ENCODE measurements around the gene LEO1.

The LEO1 gene

DNA sequence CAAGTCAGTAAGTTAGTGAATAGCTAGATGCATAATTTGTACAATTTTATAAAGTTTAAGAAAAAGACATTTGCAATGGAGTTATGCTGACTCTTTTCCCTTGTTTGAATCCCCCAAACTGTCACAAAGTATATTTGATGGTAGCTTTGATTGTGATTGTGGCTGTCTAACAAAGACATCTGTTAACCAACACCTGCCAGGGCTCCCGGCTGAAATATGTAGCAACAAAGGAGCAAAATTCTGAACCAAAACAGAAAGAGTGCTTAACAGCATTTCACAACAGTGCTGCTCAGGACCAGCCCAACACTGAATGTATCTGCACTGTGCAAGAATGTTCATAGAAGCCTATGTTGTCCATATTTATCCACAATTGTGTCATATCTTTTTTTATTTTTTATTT is 39.4 kb downstream of the LEO1 start:
- intact Hi-C loops (cut with micrococcal nuclease): no loop called here
- Mint-ChIP-seq H3K27ac (no peak overlapping the region), H3K9me3 (no peaks in the 10 kb centered on the region), H3K4me3 (no peak overlapping the region), H3K4me1 (ENCODE audit: low read depth) (no peaks in the 10 kb centered on the region), H3K36me3 (ENCODE audit: low read depth) (peaks cover 71% of the 10 kb centered on the region), H3K27me3 (no peaks in the 10 kb centered on the region)

DNA sequence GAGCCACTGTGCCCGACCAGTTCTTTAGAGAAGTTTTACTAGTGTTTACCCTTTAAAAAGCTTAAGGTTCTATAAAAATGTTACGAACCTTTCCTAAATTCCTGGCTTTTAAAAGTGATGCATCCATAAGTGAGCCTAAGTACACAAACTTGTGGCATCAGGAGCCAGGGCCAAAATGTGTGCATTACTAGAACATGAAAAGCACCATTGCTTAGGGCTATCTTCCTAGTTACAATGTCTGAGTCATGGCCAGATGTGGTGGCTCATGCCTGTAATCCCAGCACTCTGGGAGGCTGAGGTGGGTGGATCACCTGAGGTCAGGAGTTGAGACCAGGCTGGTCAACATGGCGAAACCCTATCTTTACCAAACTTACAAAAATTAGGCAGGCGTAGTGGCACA is 39.9 kb downstream of the LEO1 start:
- Mint-ChIP-seq H3K9me3 (no peaks in the 10 kb centered on the region), H3K4me1 (ENCODE audit: low read depth) (no peaks in the 10 kb centered on the region), H3K27ac (no peak overlapping the region), H3K27me3 (no peaks in the 10 kb centered on the region), H3K4me3 (no peak overlapping the region), H3K36me3 (ENCODE audit: low read depth) (peaks cover 71% of the 10 kb centered on the region)
- intact Hi-C loops (cut with micrococcal nuclease): no loop called here

DNA sequence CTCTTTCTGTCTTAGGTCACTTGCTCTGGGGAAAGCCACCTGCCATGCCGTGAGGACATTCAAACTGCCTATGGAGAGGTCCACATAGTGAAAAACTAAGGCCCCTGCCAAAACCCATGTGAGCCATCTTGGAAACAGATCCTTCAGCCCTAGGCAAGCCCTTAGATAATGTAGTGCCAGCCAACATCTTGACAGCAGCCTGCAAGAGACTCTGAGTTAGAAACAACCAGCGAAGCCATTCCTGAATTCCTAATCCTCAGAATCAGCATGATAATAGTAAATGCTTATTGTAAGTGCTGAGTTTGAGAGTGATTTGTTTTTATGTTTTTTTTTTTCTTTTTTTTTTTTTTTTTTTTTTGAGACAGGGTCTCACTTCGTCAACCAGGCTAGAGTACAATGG is 40.6 kb downstream of the LEO1 start:
- no peaks in the 10 kb centered on the region for H3K27me3 Mint-ChIP-seq
- H3K4me1 Mint-ChIP-seq (ENCODE audit: low read depth): no peaks in the 10 kb centered on the region
- no peak overlapping the region for H3K4me3 Mint-ChIP-seq
- H3K9me3 Mint-ChIP-seq: no peaks in the 10 kb centered on the region
- peaks cover 71% of the 10 kb centered on the region for H3K36me3 Mint-ChIP-seq (ENCODE audit: low read depth)
- intact Hi-C loops (cut with micrococcal nuclease): no loop called here
- no peak overlapping the region for H3K27ac Mint-ChIP-seq

DNA sequence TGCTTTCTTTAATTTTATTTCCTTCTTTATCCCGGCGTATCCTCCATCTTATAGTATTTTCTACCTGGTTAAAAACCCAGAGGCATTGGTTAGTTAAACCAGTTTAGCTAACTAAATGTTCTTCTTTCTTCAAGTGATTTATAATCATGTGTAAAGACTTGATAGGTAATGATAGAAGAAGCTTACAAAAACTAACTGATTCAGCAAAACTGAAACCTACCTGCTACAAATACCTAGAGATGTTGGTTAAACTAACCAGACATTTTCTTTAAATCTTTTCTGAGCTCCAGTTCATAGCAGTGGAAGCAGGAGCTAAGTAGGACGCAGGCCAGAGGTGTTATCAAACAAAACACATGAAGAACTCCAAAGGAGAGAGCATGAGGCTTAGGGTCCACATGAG is 44.8 kb downstream of the LEO1 start:
- no peaks in the 10 kb centered on the region for H3K9me3 Mint-ChIP-seq
- intact Hi-C loops (cut with micrococcal nuclease): no loop called here
- H3K27me3 Mint-ChIP-seq: no peaks in the 10 kb centered on the region
- no peak overlapping the region for H3K4me3 Mint-ChIP-seq
- H3K27ac Mint-ChIP-seq: no peak overlapping the region
- peaks cover 85% of the 10 kb centered on the region for H3K36me3 Mint-ChIP-seq (ENCODE audit: low read depth)
- no peaks in the 10 kb centered on the region for H3K4me1 Mint-ChIP-seq (ENCODE audit: low read depth)

DNA sequence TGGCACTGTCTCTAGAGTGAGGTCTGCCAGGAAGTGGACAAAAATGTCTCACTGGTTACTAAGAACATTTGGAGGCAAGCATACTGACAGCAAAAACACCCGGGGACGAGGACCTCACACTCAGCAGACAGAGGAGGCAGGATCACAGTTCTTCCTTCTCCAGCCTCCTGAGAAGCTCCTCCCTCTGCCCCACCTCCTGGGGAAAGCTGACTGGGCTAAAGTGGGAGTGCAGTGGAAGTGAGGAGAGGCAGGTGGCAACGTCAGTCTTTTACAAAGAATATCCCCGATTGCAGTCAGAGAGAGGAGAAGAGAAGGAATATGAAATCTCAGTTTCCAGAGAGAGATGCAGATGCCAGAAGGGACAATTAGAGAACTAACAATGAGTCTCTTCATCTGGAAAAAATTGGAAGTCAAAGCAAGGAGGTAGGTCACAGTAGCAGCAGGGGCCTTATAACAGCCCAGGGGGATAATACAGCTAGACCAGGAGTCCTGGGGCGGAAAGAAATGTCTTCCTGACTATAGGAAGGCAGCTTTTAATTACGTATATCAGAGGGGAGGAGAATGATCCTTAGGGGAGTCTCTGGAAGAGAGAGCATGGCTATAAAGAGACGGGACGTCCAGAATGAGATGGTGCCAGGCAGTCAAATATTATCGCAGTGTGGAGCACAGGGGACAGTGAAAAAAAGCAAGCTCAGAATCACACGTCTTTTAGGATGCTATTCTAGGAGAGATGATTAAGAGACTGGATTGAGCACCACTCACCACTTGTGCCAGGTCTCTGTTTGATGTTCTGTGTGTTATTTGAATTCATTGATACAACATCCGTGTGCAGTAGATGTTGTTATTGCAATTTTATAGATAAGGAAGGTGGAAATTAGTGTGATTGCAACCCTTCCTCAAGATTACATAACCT is 47.2 kb downstream of the LEO1 start:
- Mint-ChIP-seq H3K4me3 (no peak overlapping the region), H3K36me3 (ENCODE audit: low read depth) (peaks cover 82% of the 10 kb centered on the region), H3K27ac (no peak overlapping the region), H3K27me3 (no peaks in the 10 kb centered on the region), H3K4me1 (ENCODE audit: low read depth) (no peaks in the 10 kb centered on the region), H3K9me3 (no peaks in the 10 kb centered on the region)
- intact Hi-C loops (cut with micrococcal nuclease): no loop called here

DNA sequence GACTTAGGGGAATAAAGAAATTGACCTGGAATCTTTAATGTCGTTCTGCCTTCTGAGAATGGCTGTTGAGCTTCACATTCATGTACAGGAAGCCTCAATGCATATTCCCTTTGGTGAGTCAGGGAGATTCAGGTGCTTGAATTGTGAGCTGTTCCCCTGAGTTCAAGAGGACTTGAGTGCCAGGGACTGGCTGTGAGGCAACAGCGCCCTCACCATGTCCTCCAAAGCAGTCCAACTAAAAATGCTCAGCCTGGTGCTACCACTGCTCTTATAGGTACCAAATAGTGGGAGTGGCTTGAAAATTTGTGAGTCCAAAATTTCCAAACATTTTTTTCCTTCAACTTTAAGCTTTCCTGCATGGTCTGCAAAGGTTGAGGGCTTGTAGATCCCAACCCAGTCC is 54.1 kb downstream of the LEO1 start:
- H3K27ac Mint-ChIP-seq: peak overlapping the region; percentile 62
- no peaks in the 10 kb centered on the region for H3K9me3 Mint-ChIP-seq
- no peak overlapping the region for H3K4me3 Mint-ChIP-seq
- intact Hi-C loops (cut with micrococcal nuclease): loop anchor here (10.0 kb wide), 1 partner anchor 407 kb away; no protein-coding TSS in a partner anchor
- H3K36me3 Mint-ChIP-seq (ENCODE audit: low read depth): peaks cover 88% of the 10 kb centered on the region
- H3K4me1 Mint-ChIP-seq (ENCODE audit: low read depth): no peaks in the 10 kb centered on the region
- H3K27me3 Mint-ChIP-seq: no peaks in the 10 kb centered on the region

DNA sequence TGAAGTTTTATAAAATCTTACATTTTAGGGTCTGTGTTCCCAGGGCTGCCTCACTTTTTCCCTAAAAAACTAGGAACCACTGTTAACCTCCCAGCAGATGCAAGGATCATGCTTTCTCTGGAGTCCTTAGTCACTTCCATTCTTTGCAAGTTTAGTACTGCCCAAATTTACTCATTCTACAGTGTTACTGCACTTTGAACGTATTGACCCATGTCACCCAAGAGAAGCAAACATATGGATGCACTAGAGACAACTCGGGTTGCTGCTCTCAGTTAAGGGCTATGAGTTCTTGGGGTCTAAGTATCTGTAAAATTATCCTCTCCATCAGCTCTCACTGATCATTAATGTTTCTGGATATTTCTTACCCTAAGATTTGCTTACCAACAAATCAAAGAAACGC is 59.0 kb downstream of the LEO1 start:
- H3K36me3 Mint-ChIP-seq (ENCODE audit: low read depth): peaks cover 86% of the 10 kb centered on the region
- no peaks in the 10 kb centered on the region for H3K9me3 Mint-ChIP-seq
- H3K4me1 Mint-ChIP-seq (ENCODE audit: low read depth): no peaks in the 10 kb centered on the region
- intact Hi-C loops (cut with micrococcal nuclease): loop anchor here (10.0 kb wide), 1 partner anchor 412 kb away; no protein-coding TSS in a partner anchor
- H3K27ac Mint-ChIP-seq: no peak overlapping the region
- no peak overlapping the region for H3K4me3 Mint-ChIP-seq
- no peaks in the 10 kb centered on the region for H3K27me3 Mint-ChIP-seq

DNA sequence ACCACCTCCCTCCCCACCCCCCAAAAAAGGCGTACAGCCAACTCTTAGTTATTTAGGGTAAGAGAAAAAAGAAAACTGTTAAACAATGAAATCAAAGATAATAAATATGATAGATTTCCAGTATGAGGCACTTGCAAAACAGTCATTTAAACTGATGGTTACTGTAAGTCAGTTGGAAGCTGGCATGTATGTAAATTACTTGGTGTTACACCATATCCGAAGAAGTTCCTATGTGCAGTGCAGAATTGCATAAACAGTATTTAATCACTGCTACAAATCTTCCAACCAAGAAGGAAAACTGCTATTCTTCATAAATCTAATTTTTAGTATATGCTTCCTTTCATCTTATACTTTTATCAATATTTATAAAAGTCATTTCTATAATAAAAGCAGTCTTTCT is 62.0 kb downstream of the LEO1 start:
- no peaks in the 10 kb centered on the region for H3K9me3 Mint-ChIP-seq
- intact Hi-C loops (cut with micrococcal nuclease): no loop called here
- no peak overlapping the region for H3K27ac Mint-ChIP-seq
- no peaks in the 10 kb centered on the region for H3K27me3 Mint-ChIP-seq
- H3K4me1 Mint-ChIP-seq (ENCODE audit: low read depth): peaks cover 3% of the 10 kb centered on the region
- H3K4me3 Mint-ChIP-seq: no peak overlapping the region
- H3K36me3 Mint-ChIP-seq (ENCODE audit: low read depth): peaks cover 91% of the 10 kb centered on the region

DNA sequence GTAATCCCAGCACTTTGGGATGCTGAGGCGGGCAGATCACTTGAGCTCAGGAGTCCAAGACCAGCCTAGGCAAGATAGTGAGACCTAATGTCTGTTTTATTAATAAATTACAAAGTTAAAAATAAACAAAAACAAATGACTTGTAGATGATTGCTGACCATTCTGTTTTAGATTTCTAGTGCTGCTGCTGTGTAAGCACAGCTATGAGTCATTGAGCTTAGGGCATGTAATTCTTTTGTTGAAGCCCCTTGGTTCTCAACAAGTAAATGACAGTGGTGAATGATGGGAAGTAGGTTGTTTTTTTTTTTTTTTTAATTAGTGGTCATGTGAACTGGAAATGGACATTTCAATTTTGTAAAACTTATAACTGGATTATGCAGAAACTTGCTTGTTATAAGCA is 63.3 kb downstream of the LEO1 start:
- Mint-ChIP-seq H3K36me3 (ENCODE audit: low read depth) (peaks cover 91% of the 10 kb centered on the region), H3K4me3 (no peak overlapping the region), H3K9me3 (no peaks in the 10 kb centered on the region), H3K4me1 (ENCODE audit: low read depth) (peaks cover 6% of the 10 kb centered on the region), H3K27me3 (no peaks in the 10 kb centered on the region), H3K27ac (no peak overlapping the region)
- intact Hi-C loops (cut with micrococcal nuclease): no loop called here

DNA sequence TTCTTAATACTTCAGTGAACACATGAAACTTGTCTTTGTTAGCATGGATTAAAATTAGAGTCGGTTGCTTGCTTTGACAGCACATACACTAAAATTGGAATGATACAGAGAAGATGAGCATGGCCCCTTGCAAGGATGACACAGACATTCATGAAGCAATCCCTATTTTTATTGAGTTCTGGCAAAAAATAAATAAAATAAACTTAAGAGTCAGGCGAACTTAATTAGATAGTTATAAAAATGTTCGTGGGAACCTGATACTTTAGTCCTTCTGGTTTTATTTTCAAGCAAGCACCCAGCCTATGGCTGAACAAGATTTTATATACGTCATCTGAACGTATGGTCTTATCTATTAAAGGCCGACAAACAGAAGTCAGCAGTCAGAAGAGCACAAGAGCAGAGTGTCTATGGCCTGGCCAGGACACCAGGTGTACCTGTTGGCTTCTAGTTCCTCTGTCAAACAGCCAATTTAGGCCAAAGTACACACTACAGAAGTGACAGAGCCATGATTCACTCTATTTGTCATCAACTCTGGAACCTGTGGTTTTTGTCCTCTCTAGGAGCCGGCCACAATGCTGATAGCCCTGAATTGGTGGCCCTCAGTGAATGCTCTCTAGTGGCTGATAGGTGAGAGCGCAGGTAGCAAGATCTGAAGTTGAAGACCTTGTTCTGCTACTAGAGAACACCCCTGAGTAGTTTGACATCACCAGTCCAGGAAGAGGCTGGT is 64.3 kb downstream of the LEO1 start:
- intact Hi-C loops (cut with micrococcal nuclease): no loop called here
- Mint-ChIP-seq H3K36me3 (ENCODE audit: low read depth) (peaks cover 91% of the 10 kb centered on the region), H3K9me3 (no peaks in the 10 kb centered on the region), H3K27me3 (no peaks in the 10 kb centered on the region), H3K4me1 (ENCODE audit: low read depth) (peaks cover 6% of the 10 kb centered on the region), H3K27ac (no peak overlapping the region), H3K4me3 (no peak overlapping the region)

DNA sequence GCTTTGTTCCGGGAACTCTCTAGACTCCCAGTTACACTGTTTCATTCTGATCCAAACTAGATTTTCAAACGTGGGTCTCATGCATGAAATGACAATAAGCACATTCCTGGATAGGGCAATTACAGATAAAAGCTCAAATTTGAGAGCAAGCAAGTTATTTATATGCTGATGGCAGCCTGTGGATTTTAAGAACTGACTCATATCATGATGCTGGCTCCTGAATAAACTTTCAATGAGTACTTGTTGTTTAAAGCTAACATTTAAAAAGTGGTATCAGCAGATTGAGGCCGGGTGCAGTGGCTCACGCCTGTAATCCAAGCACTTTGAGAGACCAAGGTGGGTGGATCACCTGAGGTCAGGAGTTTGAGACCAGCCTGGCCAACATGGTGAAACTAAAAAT is 66.6 kb downstream of the LEO1 start:
- intact Hi-C loops (cut with micrococcal nuclease): no loop called here
- Mint-ChIP-seq H3K9me3 (no peaks in the 10 kb centered on the region), H3K4me3 (no peak overlapping the region)

DNA sequence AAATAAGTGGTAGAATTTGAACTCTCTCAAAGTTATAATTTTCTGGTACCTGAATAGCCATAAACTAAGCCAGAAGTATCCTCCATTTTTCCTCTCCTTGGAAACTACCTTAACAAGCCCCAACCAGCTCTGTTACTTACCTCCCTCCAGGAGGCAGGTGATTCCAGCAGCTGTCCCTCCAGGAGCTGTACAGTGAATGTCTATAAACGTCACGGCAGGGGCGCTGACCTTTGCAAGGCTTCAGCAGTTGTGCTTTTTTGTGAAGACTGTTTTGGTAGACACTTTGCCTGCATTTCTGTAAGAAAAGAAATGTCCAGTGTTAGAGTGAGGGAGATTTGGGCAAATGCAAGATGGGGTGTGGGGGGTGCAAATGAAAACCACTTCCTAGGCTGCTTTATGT is 67.2 kb downstream of the LEO1 start:
- H3K9me3 Mint-ChIP-seq: no peaks in the 10 kb centered on the region
- H3K36me3 Mint-ChIP-seq (ENCODE audit: low read depth): peaks cover 100% of the 10 kb centered on the region
- no peaks in the 10 kb centered on the region for H3K27me3 Mint-ChIP-seq
- no peak overlapping the region for H3K4me3 Mint-ChIP-seq
- intact Hi-C loops (cut with micrococcal nuclease): no loop called here
- H3K27ac Mint-ChIP-seq: no peak overlapping the region
- peaks cover 6% of the 10 kb centered on the region for H3K4me1 Mint-ChIP-seq (ENCODE audit: low read depth)

More for the DNA sequence above, 66.6 kb downstream of the LEO1 start:
- Mint-ChIP-seq H3K27me3 (no peaks in the 10 kb centered on the region), H3K36me3 (ENCODE audit: low read depth) (peaks cover 99% of the 10 kb centered on the region), H3K4me1 (ENCODE audit: low read depth) (peaks cover 6% of the 10 kb centered on the region), H3K27ac (no peak overlapping the region)

DNA sequence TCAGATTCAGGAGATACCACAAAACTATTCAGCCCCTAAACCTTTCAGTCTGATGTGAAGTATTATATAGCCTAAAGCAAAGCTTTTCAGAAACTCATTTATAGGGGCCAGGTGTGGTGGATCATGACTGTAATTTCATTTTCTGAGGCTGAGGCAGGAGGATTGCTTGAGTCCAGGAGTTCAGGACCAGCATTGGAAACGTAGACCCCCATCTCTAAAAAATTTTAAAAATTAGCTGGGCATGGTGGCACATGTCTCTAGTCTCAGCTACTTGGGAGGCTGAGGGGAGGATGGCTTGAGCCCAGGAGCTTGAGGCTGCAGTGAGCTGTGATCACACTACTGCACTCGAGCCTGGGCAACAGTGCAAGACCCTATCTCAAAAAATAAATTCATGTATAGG is 82.1 kb downstream of the LEO1 start:
- Mint-ChIP-seq H3K27me3 (no peaks in the 10 kb centered on the region), H3K36me3 (ENCODE audit: low read depth) (peaks cover 77% of the 10 kb centered on the region), H3K4me3 (no peak overlapping the region), H3K9me3 (no peaks in the 10 kb centered on the region), H3K4me1 (ENCODE audit: low read depth) (peaks cover 5% of the 10 kb centered on the region), H3K27ac (no peak overlapping the region)
- intact Hi-C loops (cut with micrococcal nuclease): no loop called here

DNA sequence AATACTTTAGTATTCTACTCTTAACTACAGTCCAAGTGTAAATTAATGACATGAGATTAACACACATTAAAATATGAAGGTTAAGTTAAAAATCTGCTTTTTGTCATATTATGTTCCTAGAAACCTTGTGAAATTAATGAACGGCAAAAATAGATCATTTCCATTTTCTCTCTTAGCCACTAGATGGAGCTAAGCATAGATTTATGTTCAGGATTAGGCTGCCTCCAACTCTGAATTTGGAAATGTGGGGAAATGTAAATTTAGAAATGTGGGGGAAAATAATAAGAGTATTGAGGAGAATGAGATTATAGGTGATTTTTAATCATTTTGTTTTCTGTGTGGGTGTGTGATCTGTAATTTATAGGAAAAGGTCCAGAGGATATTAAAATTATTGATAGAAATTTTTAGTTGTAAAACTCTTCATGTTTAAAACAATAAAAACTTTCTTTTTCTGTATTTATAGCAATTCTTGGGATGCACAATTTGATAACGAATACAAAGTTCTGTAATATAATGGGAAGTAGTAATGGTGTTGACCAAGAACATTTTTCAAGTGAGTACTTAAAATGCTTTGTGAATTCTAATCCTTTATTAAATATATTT is 82.9 kb downstream of the LEO1 start:
- Mint-ChIP-seq H3K27me3 (no peaks in the 10 kb centered on the region), H3K36me3 (ENCODE audit: low read depth) (peaks cover 72% of the 10 kb centered on the region), H3K4me3 (no peak overlapping the region), H3K4me1 (ENCODE audit: low read depth) (peaks cover 5% of the 10 kb centered on the region), H3K9me3 (no peaks in the 10 kb centered on the region), H3K27ac (no peak overlapping the region)
- intact Hi-C loops (cut with micrococcal nuclease): no loop called here

All from dendritic cell treated with granulocyte-macrophage colony-stimulating factor and Interleukin-4, amounts not matched to agents 40 ng/mL and 50 ng/mL, for 4 days (primary cell).